Gastroesophageal sphincter (tissue), 4 donors: ENCODE data around the gene USP31. TPM values are rescaled to one million over a fixed set of nuclear protein-coding genes. Genes with fewer than 3 reads are reported as not detected.

Experiments used
- ATAC-seq: fragments of 150-250 bp; one replicate; pipeline ENCODE4 v1.9.1; 2016; ENCODE audit warnings: mild to moderate bottlenecking, moderate library complexity
- H3K27ac ChIP-seq, 4 donors: fragments of 200-600 bp; sonication (generic) in 3 of 4; 1 replicate in 3 of 4; 2 replicates in 1 of 4; pipeline ENCODE4 v1.5.1; 2016 to 2019
- H3K27me3 ChIP-seq: fragments of 200-600 bp; sonication (generic); one replicate; pipeline ENCODE4 v1.5.1; 2019
- H3K36me3 ChIP-seq, 2 donors: fragments of 200-600 bp; sonication (generic); one replicate each; pipeline ENCODE4 v1.5.1; 2019; ENCODE audit warnings: control low read depth in 1 of 2
- H3K4me1 ChIP-seq, 3 donors: fragments of 200-600 bp; sonication (generic); 1 replicate in 2 of 3; 2 replicates in 1 of 3; pipeline ENCODE4 v1.5.1; 2016 to 2019; ENCODE audit warnings: control low read depth in 2 of 3
- H3K4me3 ChIP-seq, 2 donors: fragments of 200-600 bp; sonication (generic); one replicate each; pipeline ENCODE4 v1.5.1; 2019; ENCODE audit warnings: mild to moderate bottlenecking in 1 of 2, moderate library complexity in 1 of 2
- H3K9me3 ChIP-seq, 3 donors: fragments of 200-600 bp; sonication (generic); one replicate each; pipeline ENCODE4 v1.5.1; 2017 to 2019; ENCODE audit warnings: control low read depth in 2 of 3
- CTCF ChIP-seq, 4 experiments: fragments of 200-600 bp in 2 of 4; fragments of 450-650 bp in 2 of 4; sonication (generic) in 1 of 4; IDR thresholded peaks; one replicate each; pipeline ENCODE4 v1.5.1; 2017 to 2019; ENCODE audit warnings: antibody characterized with exemption in 4 of 4, mild to moderate bottlenecking in 2 of 4, moderate library complexity in 2 of 4
- EP300 ChIP-seq: sonication (generic); formaldehyde crosslinking; IDR thresholded peaks from one replicate; pipeline ENCODE4 v1.6.1; 2017; ENCODE audit warnings: antibody characterized with exemption, mild to moderate bottlenecking
- POLR2A ChIP-seq, 2 donors: fragments of 450-650 bp; IDR thresholded peaks; one replicate each; pipeline ENCODE4 v1.6.1; 2017; ENCODE audit warnings: antibody characterized with exemption in 2 of 2, mild to moderate bottlenecking in 2 of 2, moderate library complexity in 1 of 2
- POLR2AphosphoS5 ChIP-seq: sonication (generic); formaldehyde crosslinking; IDR thresholded peaks from one replicate; pipeline ENCODE4 v1.6.1; 2017; ENCODE audit warnings: antibody characterized with exemption
- WGBS, 2 donors: methylation state at CpG; one replicate each; pipeline ENCODE4 v1.1.5; 2018; ENCODE audit warnings: low coverage in 1 of 2; 5-methylcytosine and 5-hydroxymethylcytosine counted together
- total RNA-seq, 4 donors: library from RNA; depleted of rRNA; stranded (reverse); fragments of >200 nt; gene quantifications; one replicate each; pipeline ENCODE4 v1.1.0, GENCODE V29; 2016

The USP31 gene
- total RNA-seq, 4 donors from 2014 or later: 11.2 to 37.7 (median 26.6) TPM

- 67 to 68% methylated on average over 6 to 9 of the region's 9 CpGs for WGBS, 2 donors
- Histone ChIP-seq H3K36me3 (no peaks in the 10 kb centered on the region), H3K4me1 (peaks cover 0 to 22% (median 0%) of the 10 kb centered on the region in 3 donors), H3K9me3 (no peaks in the 10 kb centered on the region), H3K4me3 (no peak overlapping the region), H3K27me3 (peaks cover under 1% of the 10 kb centered on the region), H3K27ac (no peak overlapping the region)
- TF ChIP-seq POLR2AphosphoS5 (no peak), EP300 (no peak), CTCF (IDR thresholded peaks at IDR 0.05) (no peak), POLR2A (IDR thresholded peaks at IDR 0.05) (no peak)
- ATAC-seq: no peak
Observed at GRCh38 chr16:23194497-23195221, 45.4 kb upstream of the USP31 start.

GRCh38 chr16:23188911-23189310, 39.7 kb upstream of the USP31 start:
- no peak for ATAC-seq
- TF ChIP-seq EP300 (no peak), POLR2AphosphoS5 (no peak)
- 76% methylated on average over 2 of the region's 2 CpGs; no CpG with 5 or more reads in 1 of the 2 donors for WGBS, 2 donors
- H3K27me3 ChIP-seq: peaks cover 43% of the 10 kb centered on the region
- H3K4me3 ChIP-seq: no peak overlapping the region
- no peaks in the 10 kb centered on the region for H3K4me1 ChIP-seq
- H3K9me3 ChIP-seq: no peaks in the 10 kb centered on the region
- no peak overlapping the region for H3K27ac ChIP-seq
- no peaks in the 10 kb centered on the region for H3K36me3 ChIP-seq

GRCh38 chr16:23187341-23187740, 38.1 kb upstream of the USP31 start:
- no peak overlapping the region for H3K27ac ChIP-seq
- peaks cover 59% of the 10 kb centered on the region for H3K27me3 ChIP-seq
- no peaks in the 10 kb centered on the region for H3K9me3 ChIP-seq
- H3K4me1 ChIP-seq: peaks cover 4 to 12% (median 10%) of the 10 kb centered on the region in 3 donors
- no peaks in the 10 kb centered on the region for H3K36me3 ChIP-seq
- no peak overlapping the region for H3K4me3 ChIP-seq
- TF ChIP-seq POLR2A (IDR thresholded peaks at IDR 0.05) (no peak), CTCF (IDR thresholded peaks at IDR 0.05) (no peak), EP300 (no peak), POLR2AphosphoS5 (no peak)
- no peak for ATAC-seq
- 40% methylated on average over 2 of the region's 3 CpGs for WGBS, 2 donors

GRCh38 chr16:23186171-23186570, 36.9 kb upstream of the USP31 start:
- Histone ChIP-seq H3K4me1 (peaks cover 4 to 17% (median 13%) of the 10 kb centered on the region in 3 donors), H3K27me3 (peaks cover 71% of the 10 kb centered on the region), H3K9me3 (no peaks in the 10 kb centered on the region), H3K4me3 (no peak overlapping the region), H3K27ac (no peak overlapping the region), H3K36me3 (no peaks in the 10 kb centered on the region)
- TF ChIP-seq POLR2AphosphoS5: no peak
- TF ChIP-seq POLR2A (IDR thresholded peaks at IDR 0.05): no peak
- TF ChIP-seq EP300: no peak
- TF ChIP-seq CTCF (IDR thresholded peaks at IDR 0.05): no peak
- 41% methylated on average over 2 of the region's 24 CpGs; no CpG with 5 or more reads in 1 of the 2 donors for WGBS, 2 donors
- no peak for ATAC-seq

- TF ChIP-seq POLR2AphosphoS5: no peak
- no peak for TF ChIP-seq EP300
- TF ChIP-seq CTCF (IDR thresholded peaks at IDR 0.05): no peak
- no peak for TF ChIP-seq POLR2A (IDR thresholded peaks at IDR 0.05)
- ATAC-seq: no peak
- Histone ChIP-seq H3K27ac (no peak overlapping the region), H3K36me3 (no peaks in the 10 kb centered on the region), H3K4me3 (no peak overlapping the region), H3K9me3 (no peaks in the 10 kb centered on the region), H3K4me1 (peaks cover 4 to 17% (median 13%) of the 10 kb centered on the region in 3 donors), H3K27me3 (peaks cover 75% of the 10 kb centered on the region)
- WGBS, 2 donors: 23 to 49% methylated on average over 6 of the region's 11 CpGs
Observed at GRCh38 chr16:23185656-23186055, 36.4 kb upstream of the USP31 start.
